Skeletal muscle tissue (tissue), 4 donors: ENCODE results near the gene PHLPP1. TPM values are rescaled to one million over a fixed set of nuclear protein-coding genes. Genes with fewer than 3 reads are reported as not detected.

ENCODE experiments used
- H3K27ac ChIP-seq: one replicate; pipeline ENCODE4 v1.7.0; 2013; ENCODE audit warnings: mild to moderate bottlenecking, low read depth, low read length, inconsistent platforms
- H3K27me3 ChIP-seq, 3 donors: one replicate each; pipeline ENCODE4 v1.7.0; 2013; ENCODE audit warnings: low read length in 3 of 3; ENCODE audit not compliant: control insufficient read depth in 3 of 3, insufficient read depth in 3 of 3
- H3K36me3 ChIP-seq, 3 donors: one replicate each; pipeline ENCODE4 v1.7.0; 2013; ENCODE audit warnings: low read length in 3 of 3; ENCODE audit not compliant: control insufficient read depth in 3 of 3, insufficient read depth in 3 of 3
- H3K4me1 ChIP-seq, 3 donors: one replicate each; pipeline ENCODE4 v1.7.0; 2013; ENCODE audit warnings: low read length in 3 of 3, mild to moderate bottlenecking in 3 of 3; ENCODE audit not compliant: control insufficient read depth in 3 of 3, insufficient read depth in 3 of 3
- H3K4me3 ChIP-seq, 3 donors: one replicate each; pipeline ENCODE4 v1.7.0; 2013; ENCODE audit warnings: low read length in 3 of 3
- H3K9ac ChIP-seq, 3 donors: one replicate each; pipeline ENCODE4 v1.7.0; 2013; ENCODE audit warnings: low read length in 3 of 3, mild to moderate bottlenecking in 3 of 3, moderate library complexity in 2 of 3, low read depth in 1 of 3
- H3K9me3 ChIP-seq, 3 donors: one replicate each; pipeline ENCODE4 v1.7.0; 2013; ENCODE audit warnings: low read length in 3 of 3; ENCODE audit not compliant: control insufficient read depth in 3 of 3
- total RNA-seq: library from RNA; depleted of rRNA; stranded (reverse); fragments of >200 nt; gene quantifications from one replicate; pipeline ENCODE4 v1.2.3, GENCODE V29; 2014
- donor health status: Osteomylitis.

The PHLPP1 gene
- total RNA-seq, 1 donor from 2014 or later, result 11.5 TPM

DNA sequence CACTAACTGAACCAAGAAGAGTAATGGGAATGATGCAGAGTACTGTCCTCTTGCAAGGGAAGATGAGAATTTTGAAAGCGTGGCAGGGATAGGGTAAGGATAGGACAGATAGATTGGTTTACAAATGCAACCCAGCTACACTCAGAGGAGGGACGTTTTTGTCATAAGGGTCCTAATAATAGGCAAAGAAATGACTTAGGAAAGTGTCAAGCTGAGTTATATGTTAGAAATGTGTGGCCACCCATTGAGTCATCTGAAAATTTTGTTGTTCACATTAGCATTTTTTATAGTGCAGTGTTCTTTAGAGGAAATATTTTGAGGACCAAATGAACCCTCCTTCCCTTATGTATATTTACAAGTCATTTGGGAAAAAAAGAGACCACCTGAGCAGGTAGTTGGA, 137.5 kb downstream of the PHLPP1 start:
- H3K27ac ChIP-seq, result no peak overlapping the region
- H3K9me3 ChIP-seq, result no peaks in the 10 kb centered on the region
- H3K27me3 ChIP-seq, result no peaks in the 10 kb centered on the region
- H3K4me3 ChIP-seq, result no peak overlapping the region
- H3K36me3 ChIP-seq, result no peaks in the 10 kb centered on the region
- no peaks in the 10 kb centered on the region for H3K4me1 ChIP-seq
- no peak overlapping the region for H3K9ac ChIP-seq

GRCh38 chr18:62856294-62856693, 141.0 kb downstream of the PHLPP1 start:
- no peaks in the 10 kb centered on the region for H3K36me3 ChIP-seq
- no peak overlapping the region for H3K9ac ChIP-seq
- H3K9me3 ChIP-seq, result no peaks in the 10 kb centered on the region
- peaks cover 0 to 2% (median 0%) of the 10 kb centered on the region in 3 donors for H3K4me1 ChIP-seq
- no peak overlapping the region for H3K4me3 ChIP-seq
- H3K27ac ChIP-seq, result no peak overlapping the region
- H3K27me3 ChIP-seq, result no peaks in the 10 kb centered on the region

GRCh38 chr18:62857263-62857976, 142.1 kb downstream of the PHLPP1 start:
- Histone ChIP-seq H3K9me3 (no peaks in the 10 kb centered on the region), H3K27me3 (no peaks in the 10 kb centered on the region), H3K4me1 (peaks cover 0 to 2% (median 0%) of the 10 kb centered on the region in 3 donors), H3K4me3 (no peak overlapping the region), H3K27ac (no peak overlapping the region), H3K9ac (no peak overlapping the region), H3K36me3 (no peaks in the 10 kb centered on the region)

GRCh38 chr18:62860062-62860461, 144.7 kb downstream of the PHLPP1 start:
- no peak overlapping the region for H3K9ac ChIP-seq
- no peak overlapping the region for H3K27ac ChIP-seq
- H3K36me3 ChIP-seq, result no peaks in the 10 kb centered on the region
- no peaks in the 10 kb centered on the region for H3K27me3 ChIP-seq
- no peaks in the 10 kb centered on the region for H3K9me3 ChIP-seq
- no peak overlapping the region for H3K4me3 ChIP-seq
- peaks cover 0 to 4% (median 0%) of the 10 kb centered on the region in 3 donors for H3K4me1 ChIP-seq

- H3K4me3 ChIP-seq, result no peak overlapping the region
- H3K27ac ChIP-seq, result no peak overlapping the region
- H3K27me3 ChIP-seq, result no peaks in the 10 kb centered on the region
- peaks cover 0 to 4% (median 0%) of the 10 kb centered on the region in 3 donors for H3K4me1 ChIP-seq
- H3K36me3 ChIP-seq, result no peaks in the 10 kb centered on the region
- H3K9ac ChIP-seq, result no peak overlapping the region
- H3K9me3 ChIP-seq, result no peaks in the 10 kb centered on the region
Measured at GRCh38 chr18:62862466-62862865, 147.1 kb downstream of the PHLPP1 start.

- Histone ChIP-seq H3K36me3 (no peaks in the 10 kb centered on the region), H3K9me3 (no peaks in the 10 kb centered on the region), H3K9ac (no peak overlapping the region), H3K27ac (no peak overlapping the region), H3K4me3 (no peak overlapping the region), H3K27me3 (no peaks in the 10 kb centered on the region), H3K4me1 (peaks cover 0 to 4% (median 0%) of the 10 kb centered on the region in 3 donors)
Measured at GRCh38 chr18:62863579-62864001, 148.2 kb downstream of the PHLPP1 start.

GRCh38 chr18:62865498-62865897, 150.2 kb downstream of the PHLPP1 start:
- no peaks in the 10 kb centered on the region for H3K9me3 ChIP-seq
- H3K27ac ChIP-seq, result no peak overlapping the region
- no peaks in the 10 kb centered on the region for H3K27me3 ChIP-seq
- no peak overlapping the region for H3K9ac ChIP-seq
- peaks cover 0 to 2% (median 0%) of the 10 kb centered on the region in 3 donors for H3K4me1 ChIP-seq
- no peak overlapping the region for H3K4me3 ChIP-seq
- H3K36me3 ChIP-seq, result no peaks in the 10 kb centered on the region

DNA sequence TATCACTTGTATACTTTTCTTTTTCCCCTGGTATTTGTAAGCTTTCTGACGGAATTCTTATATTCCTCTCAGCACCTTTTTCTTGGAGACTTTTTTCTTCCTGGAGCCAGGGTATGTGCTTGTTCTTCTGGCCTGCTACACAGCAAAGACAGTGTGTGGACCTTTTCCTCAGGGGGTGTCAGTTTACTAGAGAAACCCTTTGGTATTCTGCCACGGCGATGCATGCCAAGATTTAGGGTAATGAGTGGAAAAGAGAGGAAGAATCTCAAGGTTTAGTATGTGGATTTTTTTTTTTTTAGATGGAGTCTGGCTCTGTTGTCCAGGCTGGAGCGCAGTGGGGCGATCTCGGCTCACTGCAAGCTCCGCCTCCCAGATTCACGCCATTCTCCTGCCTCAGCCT, 152.2 kb downstream of the PHLPP1 start:
- Histone ChIP-seq H3K9me3 (no peaks in the 10 kb centered on the region), H3K27me3 (no peaks in the 10 kb centered on the region), H3K4me3 (no peak overlapping the region), H3K4me1 (peaks cover 0 to 2% (median 0%) of the 10 kb centered on the region in 3 donors), H3K27ac (no peak overlapping the region), H3K9ac (no peak overlapping the region), H3K36me3 (no peaks in the 10 kb centered on the region)

DNA sequence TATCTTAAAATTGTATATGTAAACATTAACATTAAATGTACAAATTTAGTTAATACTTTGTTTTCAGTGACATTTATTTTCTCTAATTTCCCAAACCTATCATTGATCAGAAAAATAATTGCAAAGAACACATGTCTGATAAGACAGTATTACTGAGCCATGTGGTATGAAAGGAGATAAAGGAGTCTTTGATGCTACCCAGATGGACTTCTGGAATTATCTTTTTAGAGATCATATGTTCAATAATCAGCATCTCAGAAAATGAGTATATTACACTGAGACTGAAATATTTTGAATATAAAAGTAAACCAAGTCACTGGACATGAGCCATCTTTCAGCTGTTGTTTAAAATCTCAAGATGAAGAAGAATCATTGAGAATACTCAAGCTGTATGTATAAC, 153.3 kb downstream of the PHLPP1 start:
- H3K27ac ChIP-seq, result no peak overlapping the region
- no peaks in the 10 kb centered on the region for H3K36me3 ChIP-seq
- H3K4me1 ChIP-seq, result no peaks in the 10 kb centered on the region
- H3K4me3 ChIP-seq, result no peak overlapping the region
- no peak overlapping the region for H3K9ac ChIP-seq
- H3K9me3 ChIP-seq, result no peaks in the 10 kb centered on the region
- H3K27me3 ChIP-seq, result no peaks in the 10 kb centered on the region

GRCh38 chr18:62870643-62871042, 155.3 kb downstream of the PHLPP1 start:
- no peak overlapping the region for H3K27ac ChIP-seq
- no peaks in the 10 kb centered on the region for H3K9me3 ChIP-seq
- H3K27me3 ChIP-seq, result no peaks in the 10 kb centered on the region
- no peak overlapping the region for H3K9ac ChIP-seq
- H3K4me3 ChIP-seq, result no peak overlapping the region
- H3K36me3 ChIP-seq, result no peaks in the 10 kb centered on the region
- H3K4me1 ChIP-seq, result no peaks in the 10 kb centered on the region
